ENCODE measurements around the gene KLHDC8A.

Gene KLHDC8A

GRCh38 chr1:205344066-205344928 is 12.4 kb downstream of the KLHDC8A start:
- DNase-seq (ENCODE audit: low spot score): peak; percentile 84

- DNase-seq (ENCODE audit: low spot score): peak; percentile 71
Observed at GRCh38 chr1:205343431-205344065, 13.2 kb downstream of the KLHDC8A start.

DNA sequence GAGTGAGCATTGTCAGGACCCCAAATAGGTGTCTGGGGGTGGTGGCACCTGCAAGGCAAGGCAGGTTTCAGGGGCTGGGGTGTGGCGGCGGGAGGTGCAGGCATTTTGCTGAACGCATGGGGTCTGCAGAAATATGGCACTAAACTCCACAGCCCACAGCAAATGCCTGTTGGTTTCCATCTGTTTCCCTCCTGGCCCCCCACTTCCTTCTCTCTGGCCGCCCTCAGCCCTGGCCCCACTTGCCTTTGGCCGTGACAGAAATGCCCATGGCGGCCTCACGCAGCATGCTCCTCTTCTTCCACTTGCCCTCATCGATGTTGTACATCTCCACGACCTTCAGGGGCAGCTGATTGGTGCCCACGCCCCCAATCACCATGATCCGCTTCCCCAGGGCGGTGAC is 13.7 kb downstream of the KLHDC8A start:
- DNase-seq (ENCODE audit: low spot score): no peak

GRCh38 chr1:205340676-205341075 is 16.0 kb downstream of the KLHDC8A start:
- peak; percentile 79 for DNase-seq (ENCODE audit: low spot score)

GRCh38 chr1:205339717-205340116 is 17.0 kb downstream of the KLHDC8A start:
- no peak for DNase-seq (ENCODE audit: low spot score)

DNA sequence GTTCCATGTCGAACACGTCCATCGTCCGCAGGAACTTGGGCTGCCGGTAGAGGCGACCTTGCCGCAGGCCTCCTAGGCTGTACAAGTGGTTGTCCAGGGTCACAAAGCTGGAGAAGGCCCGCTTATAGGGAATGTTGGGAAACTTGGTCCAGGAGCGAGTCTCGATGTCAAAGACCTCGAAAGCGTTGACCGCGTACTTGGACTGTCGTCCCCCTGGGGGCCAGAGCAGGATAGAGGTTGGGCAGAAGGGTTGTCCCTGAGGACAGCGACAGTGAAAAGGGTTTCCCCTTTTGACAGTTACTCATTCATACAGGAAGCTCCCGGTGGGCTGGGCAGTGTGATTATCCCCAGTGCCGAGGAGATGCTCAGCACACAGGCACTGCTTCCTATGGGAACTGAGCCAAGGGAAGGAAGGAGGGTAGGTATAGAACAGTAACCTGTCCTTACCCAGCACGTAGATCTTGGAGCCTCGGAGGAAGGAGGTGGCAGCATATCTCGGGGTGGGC is 17.5 kb downstream of the KLHDC8A start:
- no peak for DNase-seq (ENCODE audit: low spot score)

DNA sequence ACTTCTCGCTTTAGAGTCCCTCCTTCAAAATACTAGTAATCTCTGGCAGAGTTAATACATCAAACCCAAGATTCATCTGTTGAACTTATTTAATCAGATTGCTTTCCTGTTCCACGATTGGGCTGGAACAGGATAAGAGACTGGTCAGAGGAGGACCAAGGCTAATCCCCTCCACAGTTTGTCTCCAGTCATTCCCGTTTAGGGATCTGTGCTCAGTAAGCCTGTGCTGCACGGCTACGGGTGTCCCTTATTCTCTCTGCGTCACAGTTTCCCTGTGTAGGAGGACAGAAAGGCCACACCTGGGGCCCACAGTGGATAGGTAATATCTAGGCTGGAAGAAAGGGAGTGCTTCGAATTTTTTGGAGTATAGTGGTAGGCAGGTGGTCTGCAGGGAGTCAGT is 18.7 kb downstream of the KLHDC8A start:
- DNase-seq (ENCODE audit: low spot score): no peak

- DNase-seq (ENCODE audit: low spot score): no peak
Observed at GRCh38 chr1:205337481-205337880, 19.2 kb downstream of the KLHDC8A start.

GRCh38 chr1:205335692-205336091 is 21.0 kb downstream of the KLHDC8A start:
- peak; percentile 93 for DNase-seq (ENCODE audit: low spot score)

DNA sequence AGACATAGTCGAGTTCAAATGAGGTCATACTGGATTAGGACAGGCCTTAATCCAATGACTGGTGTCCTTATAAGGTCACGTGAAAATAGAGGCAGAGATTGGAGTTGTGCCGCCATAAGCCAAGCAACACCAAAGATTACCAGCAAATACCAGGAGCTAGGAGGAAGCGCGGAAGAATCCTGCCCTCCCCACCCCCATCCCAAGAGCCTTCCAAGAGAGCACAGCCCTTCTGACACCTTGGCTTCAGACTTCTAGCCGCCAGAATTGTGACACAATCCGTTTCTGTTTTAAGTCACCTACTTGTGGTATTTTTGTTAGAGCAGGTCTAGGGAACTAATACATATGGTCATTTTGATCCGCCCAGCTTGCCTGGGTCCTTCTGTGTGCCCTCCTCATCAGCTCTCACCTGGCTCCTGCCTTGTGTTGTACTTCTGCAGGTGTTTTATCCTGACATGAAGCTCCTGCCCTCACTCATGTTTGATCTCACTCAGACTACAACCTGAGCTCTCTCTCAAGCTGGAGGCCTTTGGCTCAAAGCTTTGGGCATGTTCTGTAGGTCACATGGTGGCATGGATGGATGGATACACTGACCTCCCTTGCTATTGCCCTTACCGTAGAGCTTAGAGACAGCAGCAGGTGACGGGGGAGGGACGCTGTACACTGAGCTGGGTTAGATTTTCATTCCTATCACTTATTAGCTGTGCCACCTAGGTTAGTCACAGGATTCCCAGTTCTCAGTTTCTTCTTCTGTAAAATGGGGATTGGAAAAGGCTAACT is 24.5 kb downstream of the KLHDC8A start:
- no peak for DNase-seq (ENCODE audit: low spot score)

GRCh38 chr1:205330150-205330549 is 26.6 kb downstream of the KLHDC8A start:
- no peak for DNase-seq (ENCODE audit: low spot score)

GRCh38 chr1:205329719-205330118 is 27.0 kb downstream of the KLHDC8A start:
- no peak for DNase-seq (ENCODE audit: low spot score)

DNA sequence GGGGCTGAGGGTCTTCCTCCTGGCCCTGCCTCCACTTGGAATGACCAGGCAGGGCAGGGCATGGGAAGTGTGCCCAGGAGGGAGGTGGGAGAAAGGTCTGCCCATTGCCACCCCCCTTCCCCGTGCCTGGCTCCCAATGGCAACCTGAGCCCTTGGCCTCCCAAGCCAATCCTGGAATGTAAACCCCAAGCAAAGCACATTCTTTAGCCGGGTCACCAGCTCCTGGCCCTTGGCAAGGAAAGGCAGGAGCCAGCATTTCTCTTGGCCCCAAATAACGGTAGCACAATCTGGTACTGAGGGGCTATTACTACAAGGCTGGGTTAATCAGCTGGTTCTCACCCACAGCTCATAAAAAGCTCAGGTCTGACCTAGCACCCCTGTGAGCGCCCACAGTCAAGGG is 28.2 kb downstream of the KLHDC8A start:
- DNase-seq (ENCODE audit: low spot score): no peak

DNA sequence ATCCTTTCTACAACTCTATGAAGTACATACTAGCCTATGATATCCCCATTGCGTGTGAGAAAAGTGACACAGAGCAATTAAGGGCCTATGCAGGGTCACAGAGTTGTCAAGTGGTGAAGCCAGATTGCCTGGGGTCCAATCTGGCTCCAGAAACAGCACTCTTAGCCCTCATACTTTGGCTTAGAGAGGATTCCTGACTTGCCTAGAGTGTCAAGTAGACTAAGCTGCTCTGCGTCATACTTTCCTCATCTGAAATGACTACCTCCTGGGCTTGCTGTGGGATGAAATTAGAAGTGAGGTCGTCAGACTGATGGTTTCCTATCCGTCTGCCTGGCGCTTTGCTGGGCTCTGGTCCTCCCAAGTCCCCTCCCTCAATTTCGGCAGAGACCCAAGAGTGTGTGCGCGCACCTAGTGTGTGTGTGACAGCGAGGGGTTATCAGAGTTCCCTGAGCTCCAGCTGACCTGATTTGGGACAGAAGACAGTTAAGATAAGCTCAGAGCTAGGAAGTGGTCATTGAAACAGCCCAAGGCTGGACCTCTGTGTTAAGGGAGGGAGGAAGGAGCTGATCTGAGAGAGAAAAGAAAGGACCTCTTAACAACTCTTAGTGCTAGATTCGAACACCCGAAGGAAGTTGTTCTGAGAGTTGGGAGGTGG is 29.8 kb downstream of the KLHDC8A start:
- no peak for DNase-seq (ENCODE audit: low spot score)

DNA sequence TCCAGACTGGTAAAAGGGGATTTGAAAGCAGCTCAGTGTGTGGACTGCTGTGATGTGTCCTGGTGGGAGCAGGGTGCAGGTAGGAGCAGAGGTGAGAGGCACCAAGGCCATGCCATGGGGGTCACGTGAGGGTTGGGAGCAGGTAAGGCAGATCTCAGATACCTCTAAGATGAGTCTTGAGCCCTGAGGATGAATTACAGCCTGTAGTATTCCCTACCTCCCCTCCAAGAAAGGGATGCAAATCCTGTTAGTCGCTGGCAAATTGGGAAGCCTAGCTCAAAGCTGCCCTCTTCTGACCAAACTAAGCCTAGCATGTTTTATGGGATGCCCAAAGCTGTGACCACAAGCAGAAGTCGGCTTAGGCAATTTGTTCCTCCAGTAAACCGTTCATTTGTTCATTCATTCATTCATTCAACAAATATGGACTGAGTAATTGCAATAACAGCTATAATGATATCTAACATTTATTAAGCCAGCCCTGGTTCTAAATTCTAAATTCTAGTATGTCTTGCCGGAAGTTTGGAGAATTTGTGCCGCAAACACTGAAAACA is 31.3 kb downstream of the KLHDC8A start:
- peak; percentile 79 for DNase-seq (ENCODE audit: low spot score)

DNA sequence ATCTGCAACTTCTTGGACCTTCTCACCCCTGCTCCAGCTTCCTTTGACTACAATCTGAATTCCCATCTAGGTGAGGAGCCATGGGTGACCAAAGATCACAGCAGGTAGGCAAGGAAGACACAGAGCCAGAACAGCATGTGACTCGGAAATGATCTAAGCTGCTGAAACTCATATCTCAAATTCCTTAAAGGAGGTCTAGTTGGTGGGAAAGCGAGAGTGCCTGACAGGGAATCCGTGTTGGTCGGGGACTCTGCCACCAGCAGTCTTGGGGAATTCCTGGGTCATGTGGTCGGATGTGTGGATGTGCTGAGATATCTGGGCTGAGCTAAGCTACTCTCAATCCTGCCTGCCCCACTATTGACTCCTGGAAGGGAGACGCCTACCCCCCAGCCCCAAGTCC is 31.9 kb downstream of the KLHDC8A start:
- DNase-seq (ENCODE audit: low spot score): peak; percentile 22

DNA sequence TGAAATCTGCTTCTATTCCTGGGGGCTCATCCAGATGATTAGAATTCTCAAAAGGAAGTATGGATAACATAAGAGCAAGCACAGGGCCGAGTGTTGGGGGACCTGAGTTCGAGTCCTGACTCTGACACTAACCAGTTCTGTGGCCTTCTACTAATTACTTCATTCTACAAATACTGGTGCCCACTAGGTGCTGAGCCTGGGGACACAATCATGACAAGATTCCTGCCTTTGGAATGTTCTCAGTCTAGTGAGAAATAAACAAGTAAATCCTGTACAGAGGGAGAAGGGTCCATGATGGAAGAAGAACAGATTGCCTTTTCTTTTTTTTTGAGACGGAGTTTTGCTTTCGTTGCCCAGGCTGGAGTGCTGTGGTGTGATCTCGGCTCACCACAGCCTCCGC is 32.9 kb downstream of the KLHDC8A start:
- no peak for DNase-seq (ENCODE audit: low spot score)

- no peak for DNase-seq (ENCODE audit: low spot score)
Observed at GRCh38 chr1:205321959-205322283, 34.8 kb downstream of the KLHDC8A start.

DNA sequence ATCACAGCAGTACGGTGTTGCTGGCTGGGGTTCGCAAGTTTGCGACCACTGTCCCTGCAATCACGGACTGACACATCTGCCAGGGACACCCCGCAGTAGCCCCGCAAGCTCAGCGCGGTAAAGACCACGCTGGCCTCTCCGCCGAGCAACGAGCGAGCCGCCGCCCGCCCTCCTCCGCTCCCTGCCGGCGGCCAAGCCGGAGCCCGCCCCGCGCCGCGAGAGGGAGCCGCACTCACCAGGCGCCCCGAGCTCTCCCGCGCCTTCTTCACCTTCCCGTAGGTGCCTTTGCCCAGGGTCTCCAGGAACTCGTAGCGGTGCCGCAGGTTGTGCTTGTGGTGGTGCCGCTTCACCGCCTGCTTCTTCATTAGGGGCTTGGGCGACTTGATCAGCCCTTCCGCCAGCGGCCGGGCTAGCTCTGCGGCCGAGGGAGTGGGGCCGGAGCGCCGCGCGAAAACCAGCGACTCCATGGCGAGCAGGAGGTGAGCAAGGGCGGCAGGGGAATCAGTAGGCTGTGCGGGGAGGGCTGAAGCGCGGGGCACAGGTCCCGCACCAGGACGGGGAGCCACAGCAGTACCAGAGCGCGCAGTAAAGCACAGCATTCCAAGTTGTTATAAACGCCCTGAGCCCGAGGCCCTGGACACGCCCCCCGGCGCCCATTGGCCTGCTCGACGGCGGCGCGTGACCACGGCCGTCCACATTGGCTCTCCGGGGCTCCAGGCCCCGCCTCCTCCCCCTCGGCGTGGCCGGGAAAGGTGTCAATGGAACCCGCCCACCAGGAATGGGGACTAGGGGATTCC is 35.4 kb downstream of the KLHDC8A start, which contains the start of gene NUAK2:
Gene NUAK2, minus strand, starts transcription at position 584 of the 797 bp plus-strand sequence. Its CDS starts 117 bp downstream, at position 467.
- peak; percentile 57 for DNase-seq (ENCODE audit: low spot score)

DNA sequence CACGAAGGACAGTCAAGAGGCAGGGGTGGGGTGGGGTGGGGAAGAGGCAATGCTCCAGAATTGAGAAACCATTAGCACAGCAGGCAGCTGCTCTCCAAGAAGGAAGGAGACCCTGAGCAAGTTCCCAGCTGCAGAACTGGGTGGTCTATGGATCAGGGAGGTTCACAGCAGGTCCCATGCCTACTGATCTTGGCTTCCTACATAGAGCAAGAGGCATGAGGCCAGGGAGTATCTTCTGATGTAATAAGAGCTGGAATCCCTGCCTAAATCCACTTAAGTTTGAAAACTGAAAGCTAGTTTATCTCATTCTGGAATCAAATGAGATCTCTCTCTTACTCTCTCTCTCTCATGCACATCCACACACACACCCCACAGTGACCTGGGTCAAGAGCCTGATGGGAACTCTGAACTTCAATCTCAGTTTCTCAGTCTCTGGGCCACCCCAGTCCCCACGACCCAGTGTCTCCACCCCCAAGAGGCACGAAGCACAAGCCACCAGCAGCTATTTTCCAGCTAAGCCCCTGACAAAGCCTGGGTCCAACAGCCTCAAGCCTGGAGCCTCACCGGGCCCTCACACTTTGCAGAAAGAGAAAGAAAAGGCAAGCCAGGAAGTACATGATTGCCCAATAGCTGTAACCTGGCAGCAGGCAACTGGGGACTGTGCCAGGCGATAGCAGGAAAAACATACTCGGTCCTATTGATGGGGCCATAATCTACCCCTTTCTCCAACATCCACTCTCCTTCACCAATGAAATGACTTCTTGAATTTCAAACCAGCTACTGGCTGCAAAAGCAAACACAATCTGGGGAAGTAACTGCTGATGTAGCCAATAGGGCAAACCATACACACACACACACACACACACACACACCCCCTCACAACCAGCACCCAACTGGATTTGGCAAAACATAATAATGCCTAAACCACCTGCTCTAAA is 37.4 kb downstream of the KLHDC8A start:
- no peak for DNase-seq (ENCODE audit: low spot score)

All from hematopoietic multipotent progenitor cell treated with erythropoietin and hydrocortisone succinate and interleukin-3 and kit ligand, for 17 days (in vitro differentiated cells).